Effector memory CD8-positive, alpha-beta T cell (primary cell): ENCODE results near the gene GOLGA3.

Experiments used
- ATAC-seq: fragments of 150-1000 bp; cut with Tn5 transposase; replicated peaks from 2 replicates; pipeline ENCODE4 v1.10.0; 2021; ENCODE audit warnings: mild to moderate bottlenecking, moderate library complexity
- DNase-seq, 3 experiments: peaks; one replicate each; pipeline ENCODE4 v3.0.0; 2021
- H3K27ac Mint-ChIP-seq, 2 donors: one replicate each; pipeline ENCODE4 v1.8.0; 2022; ENCODE audit warnings: mild to moderate bottlenecking in 2 of 2, mixed read lengths in 2 of 2, moderate library complexity in 2 of 2
- H3K27me3 Mint-ChIP-seq, 2 donors: one replicate each; pipeline ENCODE4 v1.8.0; 2022; ENCODE audit warnings: mixed read lengths in 2 of 2
- H3K36me3 Mint-ChIP-seq: one replicate; pipeline ENCODE4 v1.8.0; 2022; ENCODE audit warnings: mild to moderate bottlenecking, moderate library complexity, mixed read lengths; ENCODE audit not compliant: insufficient read depth
- H3K4me1 Mint-ChIP-seq, 2 donors: one replicate each; pipeline ENCODE4 v1.8.0; 2022; ENCODE audit warnings: low read depth in 2 of 2, mixed read lengths in 2 of 2
- H3K4me3 Mint-ChIP-seq, 2 donors: one replicate each; pipeline ENCODE4 v1.8.0; 2022; ENCODE audit warnings: mild to moderate bottlenecking in 2 of 2, mixed read lengths in 2 of 2, moderate library complexity in 2 of 2
- H3K9me3 Mint-ChIP-seq, 2 donors: one replicate each; pipeline ENCODE4 v1.8.0; 2022; ENCODE audit warnings: mixed read lengths in 2 of 2

Gene GOLGA3

DNA sequence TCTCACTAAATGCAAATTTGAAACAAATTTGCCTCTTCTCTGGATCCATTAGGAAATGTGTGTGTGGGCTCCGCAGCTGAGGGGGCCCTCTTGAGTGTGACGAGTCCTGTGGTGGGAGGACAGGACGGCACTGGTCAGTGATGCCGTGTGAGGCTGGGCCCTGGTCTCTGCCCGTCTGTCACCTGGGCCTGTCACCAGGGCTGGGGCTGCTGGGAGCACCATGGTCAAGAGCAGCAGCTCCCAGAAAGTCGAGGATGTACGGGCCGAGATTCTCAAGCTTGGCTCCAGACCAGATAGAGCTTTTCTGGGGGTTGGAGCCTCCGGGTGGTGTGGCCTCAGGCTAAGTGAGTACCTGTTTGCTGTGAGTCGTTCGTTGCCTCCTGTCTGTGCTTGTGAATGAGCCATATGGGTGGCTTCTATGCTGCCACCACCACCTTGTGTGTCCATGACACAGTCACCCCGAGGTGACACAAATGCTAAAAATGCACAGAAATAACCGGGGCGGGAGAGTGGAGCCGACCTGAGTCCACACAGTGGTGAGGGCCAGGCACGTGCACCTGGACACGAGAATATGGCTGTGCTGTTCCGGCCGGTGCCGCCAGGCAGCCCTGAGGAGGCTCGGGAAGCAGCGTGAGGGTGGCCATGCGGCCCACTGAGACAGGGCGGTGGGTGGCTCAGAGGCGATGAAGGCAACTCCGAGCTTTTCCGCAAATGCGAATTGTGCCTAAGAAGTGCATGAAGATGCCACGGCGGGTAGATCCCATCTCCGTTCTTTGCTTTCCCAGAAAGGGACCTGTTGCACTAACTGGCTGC is 109.3 kb downstream of the GOLGA3 start:
- Mint-ChIP-seq H3K4me1 (peaks cover 0 to 6% of the 10 kb centered on the region in 2 donors), H3K9me3 (no peaks in the 10 kb centered on the region), H3K27me3 (no peaks in the 10 kb centered on the region), H3K27ac (peak overlapping the region in 1 of 2 donors; percentile 44), H3K36me3 (peaks cover 51% of the 10 kb centered on the region), H3K4me3 (no peak overlapping the region)
- ATAC-seq = no peak
- no peak for DNase-seq
